Measurements from ENCODE around the gene PIK3C2G.
A peak's percentile ranks its signal among the peaks of the same experiment; 100 is the strongest.

The PIK3C2G gene

DNA sequence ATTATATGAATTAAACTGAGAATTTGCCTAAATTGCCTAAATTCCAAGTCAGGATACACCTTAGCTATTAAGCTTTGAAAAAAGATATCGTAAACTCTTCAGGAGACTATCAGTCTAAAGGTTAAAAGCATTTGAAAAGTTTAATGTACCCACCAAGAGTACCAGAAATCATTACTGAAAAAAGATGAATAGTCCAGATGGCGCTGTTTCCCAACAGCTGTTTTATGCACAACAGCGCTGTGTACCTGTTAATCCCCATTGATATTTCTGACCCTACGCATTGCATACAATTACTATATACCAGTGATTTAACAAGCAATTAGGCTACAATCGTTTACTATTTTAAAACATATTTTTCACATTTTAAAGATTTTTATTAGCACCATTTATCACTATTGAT lies 291.5 kb downstream of the PIK3C2G start:
- no peak for DNase-seq (ENCODE audit: low spot score)

DNA sequence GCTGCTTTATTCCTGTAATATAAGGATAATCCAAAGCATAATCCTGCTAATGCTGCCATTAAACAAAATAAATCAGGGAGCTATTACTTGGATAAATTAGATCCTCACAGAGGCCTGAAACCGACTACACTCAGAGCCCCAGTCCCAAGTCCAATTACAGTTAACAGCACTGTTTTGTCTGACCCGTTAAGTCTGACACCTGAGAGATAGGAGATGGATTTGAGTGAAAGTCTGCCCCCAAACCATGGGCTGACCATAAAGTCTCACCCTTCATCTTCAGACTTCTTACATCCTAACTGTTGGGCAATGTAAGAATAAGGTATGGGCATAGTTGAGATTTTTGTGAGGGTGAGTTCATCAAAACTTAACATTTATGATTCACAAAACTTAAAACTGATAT lies 294.8 kb downstream of the PIK3C2G start:
- DNase-seq (ENCODE audit: low spot score) = no peak

DNA sequence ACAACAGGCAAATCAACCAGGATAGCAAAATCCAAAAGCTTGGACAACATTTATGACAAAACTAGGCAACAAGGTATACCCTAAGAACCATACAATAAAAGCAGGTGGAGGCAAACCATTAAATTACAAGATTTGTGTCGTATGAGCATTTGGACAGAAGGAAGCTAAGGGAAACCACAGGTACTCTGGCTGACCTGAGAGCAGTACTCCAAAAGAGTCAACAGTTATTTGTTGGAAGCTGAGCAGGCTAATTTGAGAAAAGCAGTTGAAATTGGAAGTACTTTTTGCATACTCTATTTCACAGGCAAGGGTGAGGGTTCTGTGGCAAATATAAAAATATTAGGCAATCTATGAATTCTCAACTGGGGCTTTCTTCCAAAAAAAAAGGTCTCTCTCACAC lies 297.9 kb downstream of the PIK3C2G start:
- DNase-seq (ENCODE audit: low spot score) = no peak

DNA sequence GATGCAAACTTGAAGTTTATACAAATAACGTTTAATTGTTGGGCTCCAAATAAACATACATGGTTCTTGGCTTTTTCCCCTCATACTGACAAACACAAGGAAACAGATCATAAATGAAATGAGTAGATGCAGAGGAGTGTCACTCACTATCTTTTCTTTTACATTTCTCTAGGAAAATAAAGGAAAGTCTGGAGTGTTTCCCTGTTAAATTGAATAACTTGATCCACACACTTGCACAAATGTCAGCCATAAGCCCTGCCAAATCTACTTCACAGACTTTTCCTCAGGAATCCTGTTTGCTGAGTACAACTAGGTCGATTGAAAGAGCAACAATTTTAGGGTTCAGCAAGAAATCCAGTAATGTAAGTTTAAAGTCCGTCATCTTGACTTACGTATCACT lies 301.2 kb downstream of the PIK3C2G start:
- no peak for DNase-seq (ENCODE audit: low spot score)

DNA sequence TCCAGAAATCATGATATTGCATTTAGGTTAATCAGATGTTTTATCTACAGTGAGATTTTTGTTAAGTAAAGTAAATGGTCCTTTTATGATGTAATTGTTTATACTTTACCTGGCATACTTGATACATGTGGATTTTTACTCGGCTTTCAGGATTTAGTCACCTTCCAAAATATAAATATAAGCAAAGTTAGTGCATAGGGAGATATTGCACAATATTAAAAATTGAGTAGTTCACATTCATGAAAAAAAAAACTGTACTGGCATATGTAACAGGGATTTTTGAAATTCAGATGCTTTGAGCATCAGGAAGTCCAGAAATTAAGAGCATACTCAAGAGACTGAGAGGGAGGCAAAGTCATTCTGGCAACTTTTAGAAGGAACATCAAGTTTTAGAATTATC lies 303.0 kb downstream of the PIK3C2G start:
- DNase-seq (ENCODE audit: low spot score) = no peak

DNA sequence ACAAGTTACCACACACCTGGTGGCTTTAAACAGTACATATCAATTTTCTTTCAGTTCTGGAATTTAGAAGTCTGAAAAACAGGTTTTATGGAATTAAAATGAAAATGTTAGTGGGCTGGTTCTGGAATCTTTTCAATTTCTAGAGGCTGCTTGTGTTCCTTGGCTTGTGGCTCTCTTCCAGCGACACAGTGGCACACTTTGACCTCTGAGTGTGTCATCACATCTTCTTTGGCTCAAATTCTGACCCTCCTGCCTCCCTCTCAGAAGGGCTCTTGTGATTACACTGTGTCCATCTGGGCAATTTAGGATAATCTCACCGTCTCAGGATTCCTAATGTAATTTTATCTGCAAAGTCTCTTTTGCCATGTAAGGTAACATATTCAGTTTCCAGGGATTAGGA lies 306.5 kb downstream of the PIK3C2G start:
- DNase-seq (ENCODE audit: low spot score) = no peak

DNA sequence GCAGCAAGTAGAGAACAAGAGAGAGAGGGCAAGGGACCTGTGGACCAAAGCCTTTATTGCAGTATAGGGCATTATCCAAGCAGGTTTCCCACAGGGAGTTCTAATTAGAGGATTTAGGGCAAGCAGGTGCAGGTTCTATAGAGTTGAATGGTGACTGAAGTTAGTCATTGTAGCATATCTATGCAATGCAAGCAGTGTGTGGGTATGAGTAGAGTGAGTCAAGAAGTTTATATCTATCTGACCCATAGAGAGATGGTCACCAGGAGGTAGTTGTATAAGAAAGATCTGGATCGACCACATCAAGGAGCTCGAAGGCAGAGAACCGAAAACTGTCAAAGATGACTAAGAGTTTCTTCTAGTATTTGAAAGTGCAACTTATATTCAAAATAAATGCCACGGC lies 309.2 kb downstream of the PIK3C2G start:
- DNase-seq (ENCODE audit: low spot score) = no peak

DNA sequence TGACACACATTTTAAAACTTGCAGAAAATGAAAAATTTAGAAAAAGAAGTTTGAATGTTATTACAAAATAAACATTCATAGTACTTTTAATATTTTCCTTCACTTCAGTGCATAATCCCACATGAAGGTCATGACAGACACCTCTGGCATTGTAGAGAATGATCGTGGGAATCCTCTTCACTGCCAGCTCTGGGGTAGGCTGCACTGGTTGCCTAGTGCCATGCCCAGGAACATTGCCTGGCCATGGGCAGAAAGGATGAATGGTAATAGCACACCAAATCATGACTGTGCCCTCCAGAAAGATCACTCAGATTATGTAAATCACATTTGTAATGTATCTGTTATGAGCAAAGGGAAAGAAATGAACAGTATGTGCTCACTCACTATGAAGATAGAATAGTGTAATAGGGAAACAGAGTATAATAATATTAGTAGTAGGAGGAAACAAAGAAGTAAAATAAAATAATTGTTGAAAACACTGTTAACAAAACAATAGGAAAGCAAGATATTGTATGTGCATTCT lies 314.8 kb downstream of the PIK3C2G start:
- no peak for DNase-seq (ENCODE audit: low spot score)

DNA sequence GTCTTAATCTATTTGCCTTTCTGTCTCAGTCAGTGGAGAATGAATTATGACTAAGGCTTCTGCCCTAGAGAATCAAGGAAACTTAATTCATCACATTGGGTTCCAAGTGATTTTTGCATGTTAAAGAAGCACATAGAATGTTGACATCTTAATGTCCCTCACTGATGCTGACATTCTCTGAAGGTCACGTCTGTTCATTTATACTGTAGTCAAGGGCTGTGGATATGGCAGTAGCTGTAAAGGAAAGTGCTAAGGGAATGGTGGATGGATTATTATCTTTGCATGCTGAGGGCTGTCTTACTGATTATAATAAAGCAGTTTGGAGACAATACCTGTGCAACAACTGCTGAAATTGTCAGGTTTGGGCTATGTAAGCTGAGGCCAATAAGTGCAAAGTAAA lies 315.3 kb downstream of the PIK3C2G start:
- DNase-seq (ENCODE audit: low spot score) = no peak

DNA sequence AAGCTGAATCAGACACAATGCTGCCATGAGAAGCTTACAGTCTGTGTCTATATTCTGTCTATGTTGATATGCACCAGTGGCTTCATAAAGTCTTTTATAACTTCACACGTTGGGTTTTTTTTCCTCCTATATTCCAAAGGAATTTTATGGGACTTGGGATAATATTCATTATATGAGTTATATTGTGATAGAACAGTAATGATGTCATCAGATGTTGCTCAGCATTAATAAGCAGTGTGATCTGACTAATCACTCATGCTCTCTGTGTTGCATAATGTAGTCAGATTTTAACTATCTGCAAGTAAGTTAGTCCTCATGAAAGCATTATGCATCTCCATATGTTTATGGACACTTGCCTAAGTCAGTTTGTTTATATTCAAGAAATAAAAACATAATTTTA lies 316.9 kb downstream of the PIK3C2G start:
- DNase-seq (ENCODE audit: low spot score) = no peak

DNA sequence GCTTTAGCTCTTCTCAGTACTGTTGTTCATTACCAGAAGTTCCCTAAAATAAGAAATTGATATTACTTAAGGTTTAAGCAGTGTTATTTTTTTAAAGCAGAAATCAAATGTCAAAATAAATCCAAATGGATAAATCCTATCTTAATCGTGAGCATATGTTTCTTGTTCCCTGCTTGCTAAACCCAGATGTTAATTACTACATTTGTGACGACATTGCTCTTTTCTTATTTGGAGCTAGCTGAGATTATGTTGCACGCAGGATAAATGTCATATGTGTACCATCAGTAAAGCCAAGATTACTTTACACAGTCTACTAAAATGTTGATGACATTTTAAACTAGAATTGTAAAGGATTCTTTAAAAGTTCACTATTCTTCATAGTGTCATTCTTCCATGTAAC lies 319.0 kb downstream of the PIK3C2G start:
- no peak for DNase-seq (ENCODE audit: low spot score)

DNA sequence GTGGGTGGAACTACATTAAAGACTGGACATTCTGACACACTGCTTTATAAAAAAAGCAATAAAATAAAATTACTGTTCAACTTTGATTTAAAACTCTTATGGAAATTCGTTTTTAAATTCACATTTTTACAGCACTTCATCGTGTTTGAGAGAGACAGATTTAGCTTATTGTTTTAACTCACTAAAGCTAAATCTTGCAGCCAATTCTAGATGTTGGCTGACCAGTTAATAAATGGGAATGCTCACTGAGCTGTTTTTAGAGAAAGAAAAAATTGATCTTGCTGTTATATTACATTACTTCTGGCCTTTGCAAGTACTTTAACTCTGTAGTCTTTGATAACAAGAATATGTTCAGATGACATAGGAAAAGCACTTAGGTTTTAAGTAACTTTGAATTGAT lies 319.4 kb downstream of the PIK3C2G start:
- DNase-seq (ENCODE audit: low spot score) = no peak

DNA sequence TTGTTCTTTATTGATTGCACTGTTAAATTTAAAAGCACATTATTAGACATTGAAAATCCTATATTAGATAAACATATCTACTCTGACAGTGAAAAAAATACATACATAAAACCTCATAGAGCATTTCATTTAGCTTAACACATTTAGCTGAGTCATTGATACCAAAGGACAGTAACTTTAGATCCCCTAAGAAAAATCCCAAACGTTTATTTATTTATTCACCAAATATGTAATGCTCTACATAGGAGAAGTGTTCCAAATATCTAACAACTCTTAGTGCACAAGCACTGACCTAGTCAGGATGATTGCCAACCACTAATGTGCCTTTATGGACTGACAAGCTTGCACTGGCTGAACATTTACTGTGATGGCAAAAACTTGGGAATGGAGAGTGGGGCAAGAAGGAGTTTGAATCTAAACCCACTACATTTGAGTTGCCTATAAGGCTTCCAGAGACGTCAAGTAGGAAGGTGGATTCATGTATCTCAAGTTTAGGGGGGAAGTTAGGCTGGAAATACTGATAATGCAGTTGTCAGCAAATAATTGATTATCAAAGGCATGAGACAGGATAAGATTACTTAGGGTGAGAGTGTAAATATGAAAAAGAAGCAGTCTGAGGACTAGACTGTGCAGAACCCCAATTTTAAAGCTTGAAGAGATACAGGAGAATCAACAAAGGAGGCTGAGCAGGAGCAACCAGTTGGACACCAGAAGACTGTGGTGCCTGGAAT lies 320.1 kb downstream of the PIK3C2G start:
- no peak for DNase-seq (ENCODE audit: low spot score)

DNA sequence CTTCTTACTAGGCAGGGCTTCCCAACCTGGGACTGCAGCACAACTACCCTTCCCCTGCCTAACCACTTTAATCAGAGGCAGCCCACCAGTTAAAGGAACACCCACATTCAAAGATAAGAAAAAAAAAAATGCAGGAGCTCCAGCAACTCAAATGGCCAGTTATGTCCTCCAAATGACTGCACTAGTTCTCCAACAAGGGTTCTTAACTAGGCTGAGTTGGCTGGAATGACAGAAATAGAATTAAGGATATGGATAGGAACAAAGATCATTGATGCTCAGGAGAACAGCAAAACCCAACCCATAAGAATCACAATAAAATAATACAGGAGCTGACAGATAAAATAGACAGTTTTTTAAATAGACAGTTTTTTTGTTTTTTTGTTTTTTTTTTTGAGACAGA lies 322.3 kb downstream of the PIK3C2G start:
- DNase-seq (ENCODE audit: low spot score) = no peak

DNA sequence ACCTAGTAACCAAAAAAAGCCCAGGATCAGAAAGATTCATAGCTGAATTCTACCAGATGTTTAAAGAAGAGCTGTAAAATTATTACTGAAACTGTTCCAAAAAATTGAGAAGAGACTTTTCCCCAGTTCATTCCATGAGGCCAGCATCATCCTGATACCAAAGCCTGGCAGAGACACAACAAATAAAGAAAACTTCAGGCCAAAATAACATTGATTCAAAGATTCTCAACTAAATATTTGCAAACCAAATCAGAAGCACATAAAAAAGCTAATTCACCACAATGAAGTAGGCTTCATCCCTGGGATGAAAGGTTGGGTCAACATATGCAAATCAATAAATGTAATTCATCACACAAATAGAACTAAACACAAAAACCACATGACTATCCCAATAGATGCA lies 325.3 kb downstream of the PIK3C2G start:
- DNase-seq (ENCODE audit: low spot score) = no peak

DNA sequence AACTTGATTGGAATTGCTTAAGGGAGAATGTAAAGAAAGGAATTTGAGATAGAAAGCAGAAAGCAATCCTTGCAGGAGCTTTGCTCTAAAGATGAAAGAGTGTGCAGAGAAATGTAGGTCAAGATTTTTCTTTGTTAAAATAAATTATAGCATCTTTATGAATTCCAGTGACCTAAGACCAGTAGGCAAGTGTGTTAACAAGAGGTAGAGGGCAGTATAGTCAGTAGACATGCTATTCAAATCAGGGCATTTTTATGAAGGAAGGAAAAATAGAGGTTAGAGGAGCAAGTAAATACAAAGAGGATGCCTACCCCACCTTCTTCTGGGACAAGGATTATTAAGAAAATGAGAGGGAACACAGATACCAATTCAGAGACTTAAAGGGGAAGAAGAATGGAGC lies 328.0 kb downstream of the PIK3C2G start:
- peak; percentile 6 for DNase-seq (ENCODE audit: low spot score)

DNA sequence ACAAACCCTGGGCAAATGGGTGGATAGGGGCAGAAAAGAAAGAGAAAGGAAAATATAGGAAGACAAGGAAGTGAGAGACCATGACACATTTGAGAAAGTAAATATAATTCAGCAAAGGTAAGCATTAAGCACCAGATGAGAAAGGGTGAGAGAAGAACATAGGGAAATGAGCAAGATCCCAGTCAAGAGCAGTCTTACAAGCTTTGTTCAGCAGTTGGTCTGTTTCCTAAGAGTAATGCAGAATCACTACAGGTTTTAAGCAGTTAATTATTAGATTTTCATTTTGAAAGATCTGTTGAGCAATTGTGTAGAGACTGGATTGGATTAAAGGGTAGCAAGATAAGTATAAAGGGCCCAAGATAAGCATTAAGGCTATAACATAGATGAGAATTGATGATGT lies 330.2 kb downstream of the PIK3C2G start:
- DNase-seq (ENCODE audit: low spot score) = no peak

DNA sequence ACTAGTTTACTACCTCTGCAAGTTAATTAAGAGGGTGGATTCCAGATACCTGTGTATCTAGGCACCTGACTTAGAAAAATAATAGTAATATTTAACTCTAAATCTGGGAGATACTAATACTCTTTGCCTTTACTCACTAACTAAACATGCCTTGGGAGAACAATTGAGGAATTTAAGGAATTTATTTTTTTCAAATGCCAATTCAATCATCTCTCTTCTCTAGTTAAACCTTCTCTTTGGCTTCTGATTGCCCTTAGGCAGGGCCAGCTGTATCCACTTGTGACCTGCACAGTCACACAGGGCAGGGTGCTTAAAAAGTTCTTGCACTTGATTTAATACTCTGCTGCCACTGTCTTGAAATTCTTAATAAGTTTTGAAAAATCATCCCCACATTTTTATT lies 334.1 kb downstream of the PIK3C2G start:
- DNase-seq (ENCODE audit: low spot score) = no peak

DNA sequence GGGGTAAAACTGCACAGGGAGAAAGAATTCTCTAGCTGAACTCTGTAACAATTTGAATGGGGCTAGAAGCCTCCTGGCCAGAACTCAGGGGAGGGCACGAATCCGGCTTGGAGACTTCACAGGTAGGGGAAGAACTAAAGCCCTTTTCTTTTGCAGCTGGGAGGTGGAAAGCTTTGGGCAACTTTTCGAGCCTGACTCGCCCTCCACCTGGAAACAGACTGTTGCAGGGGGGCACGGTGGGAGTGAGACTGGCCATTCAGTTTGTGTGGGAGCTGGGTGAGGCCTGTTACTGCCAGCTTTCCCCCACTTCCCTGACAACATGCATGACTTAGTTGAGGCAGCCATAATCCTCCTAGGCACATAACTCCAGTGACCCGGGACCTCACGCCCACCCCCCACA lies 340.6 kb downstream of the PIK3C2G start:
- DNase-seq (ENCODE audit: low spot score) = no peak

DNA sequence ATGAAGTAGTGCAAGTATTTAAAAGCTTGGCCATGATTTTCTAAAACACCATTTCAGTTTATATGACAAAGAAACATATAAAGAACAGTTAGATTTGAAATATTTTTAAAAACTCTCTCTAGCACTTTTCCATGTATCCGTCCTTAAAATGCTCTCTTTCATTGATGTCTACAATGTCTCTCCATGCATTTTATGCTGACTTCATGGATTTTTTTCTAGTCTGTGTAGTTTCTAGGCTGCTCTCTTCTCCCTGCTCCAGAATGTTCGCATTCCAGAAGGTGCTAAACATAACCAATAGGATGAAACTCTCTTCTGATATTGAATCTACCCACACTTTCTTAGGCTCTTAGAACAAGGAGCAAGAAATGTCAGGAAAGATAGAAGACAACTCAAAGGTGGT lies 351.7 kb downstream of the PIK3C2G start:
- no peak for DNase-seq (ENCODE audit: low spot score)

DNA sequence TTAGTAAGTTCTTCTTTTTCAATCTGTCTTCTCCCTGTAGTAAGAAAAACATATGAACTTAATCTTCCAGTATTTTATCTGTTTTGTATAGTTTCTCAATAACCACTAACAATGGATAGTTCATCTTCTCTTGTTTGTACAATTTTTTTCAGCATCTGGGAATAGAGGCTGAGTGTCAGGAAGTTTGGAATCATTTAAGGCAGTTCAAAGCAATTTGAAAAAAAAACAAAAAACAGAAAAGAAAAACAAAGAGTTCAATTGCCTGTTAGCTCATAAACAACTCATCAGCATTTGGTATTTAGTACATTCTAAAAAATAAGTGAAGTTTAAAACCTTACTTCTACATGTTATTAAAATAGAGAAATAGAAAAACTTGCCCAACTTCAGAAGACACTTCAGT lies 359.7 kb downstream of the PIK3C2G start:
- no peak for DNase-seq (ENCODE audit: low spot score)

DNA sequence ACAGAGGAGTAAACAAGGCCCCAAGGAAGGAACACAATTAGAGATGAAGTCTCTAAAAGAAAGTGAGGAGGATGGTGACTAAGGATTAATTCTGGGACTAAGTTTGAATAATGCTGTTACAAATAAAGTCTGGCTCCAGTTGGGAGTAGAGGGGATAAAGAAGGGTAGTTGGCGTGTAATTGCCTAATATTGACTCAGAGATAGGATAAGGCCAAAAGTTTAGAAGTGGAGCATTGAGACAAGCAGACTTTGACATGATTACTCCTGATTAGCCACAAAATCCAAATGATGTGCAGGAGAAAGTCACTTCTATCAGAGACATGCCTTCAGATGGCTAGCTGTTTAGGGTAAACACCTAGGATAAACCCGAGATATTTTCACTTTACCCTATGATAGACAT lies 368.1 kb downstream of the PIK3C2G start:
- no peak for DNase-seq (ENCODE audit: low spot score)

DNA sequence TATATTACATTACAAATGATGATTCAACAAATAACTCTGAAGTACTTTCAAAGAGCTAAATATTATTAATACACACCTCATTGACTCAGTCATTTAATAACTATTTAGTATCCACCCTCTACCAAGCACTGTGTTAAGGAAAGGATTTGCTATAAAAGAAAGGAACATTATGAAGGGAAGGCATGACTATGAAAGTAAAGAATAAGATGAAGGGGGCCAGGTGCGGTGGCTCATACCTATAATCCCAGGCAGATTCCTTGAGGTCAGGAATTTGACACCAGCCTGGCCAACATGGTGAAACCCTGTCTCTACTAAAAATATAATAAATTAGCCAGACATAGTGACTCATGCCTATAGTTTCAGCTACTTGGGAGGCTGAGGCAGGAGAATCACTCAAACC lies 368.6 kb downstream of the PIK3C2G start:
- no peak for DNase-seq (ENCODE audit: low spot score)

DNA sequence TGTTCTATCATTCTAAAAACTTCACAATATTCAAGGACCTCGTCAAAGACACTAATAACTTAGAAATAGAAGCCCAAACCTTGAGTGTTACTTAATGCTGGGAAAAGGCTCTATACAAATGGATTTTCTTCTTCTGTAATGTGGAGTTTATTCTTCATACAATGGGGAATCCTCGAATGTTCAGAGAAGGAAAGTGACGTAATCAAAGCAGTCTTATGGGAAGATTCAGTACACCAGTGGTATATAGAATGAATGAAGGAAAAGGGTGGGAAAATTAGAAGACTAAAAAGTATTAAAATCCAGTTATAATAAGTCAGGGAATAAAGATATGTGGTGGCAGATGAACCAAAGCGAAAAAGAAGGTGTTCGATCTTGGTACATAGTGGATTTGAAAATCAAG lies 370.0 kb downstream of the PIK3C2G start:
- DNase-seq (ENCODE audit: low spot score) = no peak

DNA sequence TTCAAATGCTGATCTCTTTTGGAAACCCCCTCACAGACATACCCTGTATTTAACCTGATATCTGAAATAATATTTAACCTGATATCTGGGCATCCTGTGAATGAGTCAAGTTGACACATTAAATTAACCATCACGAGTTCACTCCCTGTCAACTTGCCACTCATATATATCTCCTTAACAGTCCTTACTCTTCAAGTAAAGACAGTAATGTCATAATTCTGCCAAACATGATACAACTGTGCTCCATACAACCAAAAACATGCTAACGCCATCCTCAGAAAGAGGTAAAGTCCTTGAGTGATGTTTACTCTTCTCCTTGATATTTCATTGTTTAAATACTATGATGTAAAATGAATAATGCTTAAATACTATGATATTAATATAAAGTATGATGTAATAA lies 371.5 kb downstream of the PIK3C2G start:
- DNase-seq (ENCODE audit: low spot score) = no peak
